GM21447 (cell line): ENCODE measurements around the gene SMIM32.

Source experiments
- ATAC-seq: cut with Tn5 transposase; IDR thresholded peaks from one replicate; pipeline ENCODE4 v1.9.1; 2021; ENCODE audit not compliant: unreplicated experiment

Gene SMIM32

GRCh38 chr5:136192526-136193321 lies at the start of gene SMIM32:
Gene SMIM32, minus strand, starts transcription at chr5:136193162. Its CDS starts 638 bp downstream, at chr5:136192524.
- no peak for ATAC-seq

GRCh38 chr5:136242611-136243010 lies 49.6 kb upstream of the SMIM32 start:
- peak; percentile 53 for ATAC-seq

GRCh38 chr5:136242136-136242535 lies 49.2 kb upstream of the SMIM32 start:
- no peak for ATAC-seq

- no peak for ATAC-seq
Measured at GRCh38 chr5:136240894-136241293, 47.9 kb upstream of the SMIM32 start.

- ATAC-seq, result no peak
Measured at GRCh38 chr5:136236479-136237083, 43.6 kb upstream of the SMIM32 start.

- no peak for ATAC-seq
Measured at GRCh38 chr5:136235321-136235720, 42.4 kb upstream of the SMIM32 start.

- ATAC-seq, result peak; percentile 67
Measured at GRCh38 chr5:136232316-136232715, 39.4 kb upstream of the SMIM32 start.

- no peak for ATAC-seq
Measured at GRCh38 chr5:136230176-136230575, 37.2 kb upstream of the SMIM32 start.

GRCh38 chr5:136228136-136228757 lies 35.3 kb upstream of the SMIM32 start:
- no peak for ATAC-seq

GRCh38 chr5:136226401-136226800 lies 33.4 kb upstream of the SMIM32 start:
- ATAC-seq, result no peak

GRCh38 chr5:136225796-136226195 lies 32.8 kb upstream of the SMIM32 start:
- no peak for ATAC-seq

- ATAC-seq, result no peak
Measured at GRCh38 chr5:136222580-136223235, 29.7 kb upstream of the SMIM32 start.

GRCh38 chr5:136221340-136221739 lies 28.4 kb upstream of the SMIM32 start:
- ATAC-seq, result no peak

GRCh38 chr5:136216230-136216629 lies 23.3 kb upstream of the SMIM32 start:
- ATAC-seq, result no peak

- ATAC-seq, result no peak
Measured at GRCh38 chr5:136215812-136216211, 22.9 kb upstream of the SMIM32 start.

GRCh38 chr5:136213919-136214493 lies 21.0 kb upstream of the SMIM32 start:
- no peak for ATAC-seq

GRCh38 chr5:136212252-136212721 lies 19.3 kb upstream of the SMIM32 start:
- ATAC-seq, result no peak

GRCh38 chr5:136211282-136212040 lies 18.5 kb upstream of the SMIM32 start:
- no peak for ATAC-seq

- ATAC-seq, result no peak
Measured at GRCh38 chr5:136210259-136210658, 17.3 kb upstream of the SMIM32 start.

- no peak for ATAC-seq
Measured at GRCh38 chr5:136209346-136209910, 16.5 kb upstream of the SMIM32 start.
